ENCODE data around the gene LST1. TPM values are rescaled to one million over a fixed set of nuclear protein-coding genes. Genes with fewer than 3 reads are reported as not detected.
A peak's percentile ranks its signal among the peaks of the same experiment; 100 is the strongest.
"Not testable (repeated sequence)": the region's sequence is repeated elsewhere in the genome, so short reads cannot be mapped to it uniquely, and the experiment has no call there.

The LST1 gene
- total RNA-seq, 1 donor from 2014 or later, result 127 TPM

DNA sequence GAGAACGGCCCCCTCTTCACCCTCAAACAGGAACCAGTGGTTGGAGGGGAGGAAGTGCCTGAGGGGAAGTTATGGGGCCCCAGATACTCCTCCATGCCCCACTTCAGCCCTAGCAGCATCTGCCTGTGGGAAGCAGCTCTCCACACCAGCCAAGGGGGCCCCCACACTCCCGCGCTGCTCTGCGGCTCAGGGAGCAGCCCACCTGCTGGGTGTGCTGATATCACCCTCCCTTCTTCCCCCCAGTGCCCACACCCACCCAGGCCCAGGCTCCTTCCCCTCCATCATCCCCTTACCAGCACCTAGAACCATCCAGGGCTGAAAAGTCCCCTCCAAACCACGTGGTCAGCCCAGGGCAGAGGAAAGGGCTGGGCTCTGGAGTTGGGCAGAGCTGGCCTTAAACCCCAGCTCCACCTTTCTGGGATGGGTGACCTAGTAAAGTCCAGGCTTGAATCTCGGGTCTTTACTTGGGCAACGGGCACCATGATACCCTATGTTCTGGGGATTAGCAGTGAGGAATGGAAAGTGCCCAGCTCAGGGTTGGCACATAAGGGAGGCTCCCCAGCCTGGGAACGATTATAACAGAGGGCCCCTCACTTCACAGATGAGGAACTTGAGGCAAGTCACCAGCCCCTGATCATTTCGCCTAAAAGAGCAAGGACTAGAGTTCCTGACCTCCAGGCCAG, 663 bp downstream of the LST1 start:
- Histone ChIP-seq H3K9me3 (no peaks in the 10 kb centered on the region), H3K27me3 (ENCODE audit: low read depth) (no peaks in the 10 kb centered on the region), H3K4me3 (peak overlapping the region; percentile 44), H3K4me1 (peaks cover 37% of the 10 kb centered on the region), H3K27ac (peak overlapping the region; percentile 64), H3K36me3 (no peaks in the 10 kb centered on the region)
- intact Hi-C loops (cut with DNase I), result no loop called here
- no peak for DNase-seq
- TF ChIP-seq, protein P1, sequence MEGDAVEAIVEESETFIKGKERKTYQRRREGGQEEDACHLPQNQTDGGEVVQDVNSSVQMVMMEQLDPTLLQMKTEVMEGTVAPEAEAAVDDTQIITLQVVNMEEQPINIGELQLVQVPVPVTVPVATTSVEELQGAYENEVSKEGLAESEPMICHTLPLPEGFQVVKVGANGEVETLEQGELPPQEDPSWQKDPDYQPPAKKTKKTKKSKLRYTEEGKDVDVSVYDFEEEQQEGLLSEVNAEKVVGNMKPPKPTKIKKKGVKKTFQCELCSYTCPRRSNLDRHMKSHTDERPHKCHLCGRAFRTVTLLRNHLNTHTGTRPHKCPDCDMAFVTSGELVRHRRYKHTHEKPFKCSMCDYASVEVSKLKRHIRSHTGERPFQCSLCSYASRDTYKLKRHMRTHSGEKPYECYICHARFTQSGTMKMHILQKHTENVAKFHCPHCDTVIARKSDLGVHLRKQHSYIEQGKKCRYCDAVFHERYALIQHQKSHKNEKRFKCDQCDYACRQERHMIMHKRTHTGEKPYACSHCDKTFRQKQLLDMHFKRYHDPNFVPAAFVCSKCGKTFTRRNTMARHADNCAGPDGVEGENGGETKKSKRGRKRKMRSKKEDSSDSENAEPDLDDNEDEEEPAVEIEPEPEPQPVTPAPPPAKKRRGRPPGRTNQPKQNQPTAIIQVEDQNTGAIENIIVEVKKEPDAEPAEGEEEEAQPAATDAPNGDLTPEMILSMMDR (IDR thresholded peaks at IDR 0.05), result no peak
- peak; percentile 77 to 82 for ATAC-seq

DNA sequence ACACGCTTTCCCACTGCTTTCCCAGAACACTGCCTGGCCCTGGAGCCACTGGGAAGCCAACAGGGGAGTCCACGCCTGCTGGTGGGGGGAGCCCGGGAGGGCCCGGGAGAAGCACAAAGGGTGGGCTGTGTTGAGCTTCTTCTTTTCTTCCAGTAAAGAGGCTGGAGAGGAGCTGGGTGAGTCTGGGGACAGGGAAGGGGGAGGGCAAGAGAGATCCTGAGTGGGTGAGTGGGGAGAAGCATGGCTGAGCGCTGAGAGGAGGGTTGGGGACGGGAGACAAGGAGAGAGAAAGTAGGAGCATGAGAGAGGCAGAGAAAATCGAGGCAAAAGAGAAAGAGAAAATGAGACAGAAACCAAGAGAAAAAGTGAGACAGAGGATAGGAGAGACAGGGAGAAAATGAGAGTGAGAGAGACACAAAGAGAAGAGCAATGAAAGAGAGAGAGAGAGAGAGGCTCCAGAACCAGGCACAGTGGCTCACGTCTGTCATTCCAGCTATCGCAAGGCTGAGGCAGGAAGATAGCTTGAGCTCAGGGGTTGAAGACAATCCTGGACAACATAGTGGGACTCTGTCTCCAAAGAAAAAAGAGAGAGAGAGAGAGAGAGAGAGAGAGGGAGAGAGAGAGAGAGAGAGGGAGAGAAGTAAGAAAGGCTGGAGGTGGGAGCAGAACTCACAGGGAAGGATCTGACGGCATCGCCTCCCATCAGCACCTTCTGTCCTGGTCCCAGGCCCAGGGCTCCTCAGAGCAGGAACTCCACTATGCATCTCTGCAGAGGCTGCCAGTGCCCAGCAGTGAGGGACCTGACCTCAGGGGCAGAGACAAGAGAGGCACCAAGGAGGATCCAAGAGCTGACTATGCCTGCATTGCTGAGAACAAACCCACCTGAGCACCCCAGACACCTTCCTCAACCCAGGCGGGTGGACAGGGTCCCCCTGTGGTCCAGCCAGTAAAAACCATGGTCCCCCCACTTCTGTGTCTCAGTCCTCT, 2.0 kb downstream of the LST1 start:
- peak overlapping the region; percentile 44 for H3K4me3 ChIP-seq
- H3K36me3 ChIP-seq, result no peaks in the 10 kb centered on the region
- peak overlapping the region; percentile 64 for H3K27ac ChIP-seq
- TF ChIP-seq, protein P1 (IDR thresholded peaks at IDR 0.05), result no peak
- DNase-seq (no peak), ATAC-seq (no peak)
- H3K27me3 ChIP-seq (ENCODE audit: low read depth), result no peaks in the 10 kb centered on the region
- H3K4me1 ChIP-seq, result peaks cover 23% of the 10 kb centered on the region
- H3K9me3 ChIP-seq, result no peaks in the 10 kb centered on the region
- intact Hi-C loops (cut with DNase I), result no loop called here

DNA sequence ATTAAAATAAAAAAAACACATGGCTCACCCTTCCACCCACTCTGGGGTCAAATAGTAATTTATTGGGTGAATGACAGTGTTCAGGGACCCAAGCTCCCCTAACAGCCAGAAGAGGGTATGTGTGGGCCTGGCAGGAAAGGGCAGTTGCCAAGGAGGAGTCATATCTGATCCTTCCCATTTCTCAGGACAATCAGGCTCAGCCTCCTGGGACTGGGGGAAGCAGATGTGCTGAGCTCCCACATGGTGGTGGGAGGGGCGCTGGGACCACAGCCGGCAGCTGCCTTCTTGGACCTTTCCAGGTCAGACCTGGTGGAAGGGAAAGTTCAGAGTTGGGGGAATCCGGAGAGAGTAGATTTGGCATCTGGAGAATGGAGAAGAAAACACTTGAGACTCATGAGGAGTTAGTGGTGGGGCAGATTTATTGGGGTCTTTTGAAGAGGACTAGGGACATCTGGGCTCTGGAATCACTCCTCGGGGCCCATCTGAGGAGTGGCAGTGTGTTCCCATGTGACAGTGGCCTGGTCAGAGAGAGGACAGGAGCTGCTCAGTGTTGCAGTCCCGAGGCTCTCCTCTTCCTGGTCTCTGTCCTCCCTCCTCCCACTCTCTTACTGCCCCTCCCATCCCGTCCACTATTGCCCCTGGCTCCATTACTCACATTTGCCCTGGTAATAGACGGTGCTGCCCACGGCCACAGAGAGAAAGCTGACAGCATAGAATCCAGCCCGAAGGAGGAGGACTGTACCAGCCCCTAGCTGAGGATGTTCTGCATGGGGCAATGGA, 3.0 kb downstream of the LST1 start:
- no peak overlapping the region for H3K4me3 ChIP-seq
- DNase-seq, result no peak

DNA sequence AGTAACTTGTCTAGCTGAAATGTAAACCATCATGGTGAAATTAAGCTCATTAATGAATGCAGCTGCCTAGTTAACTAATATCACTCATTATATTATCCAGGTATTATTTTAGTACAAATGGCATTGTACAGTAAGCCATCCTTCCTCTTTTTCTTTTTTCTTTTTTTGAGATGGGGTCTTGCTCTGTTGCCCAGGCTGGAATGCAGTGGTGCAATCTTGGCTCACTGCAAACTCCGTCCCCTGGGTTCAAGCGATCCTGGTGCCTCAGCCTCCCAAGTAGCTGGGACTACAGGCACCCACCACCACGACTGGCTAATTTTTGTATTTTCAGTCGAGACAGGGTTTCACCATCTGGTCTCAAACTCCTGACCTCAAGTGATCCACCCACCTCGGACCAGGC, 4.6 kb downstream of the LST1 start:
- H3K9me3 ChIP-seq; H3K4me1 ChIP-seq; DNase-seq; ATAC-seq; H3K4me3 ChIP-seq; H3K36me3 ChIP-seq; H3K27ac ChIP-seq; H3K27me3 ChIP-seq (ENCODE audit: low read depth): not testable (repeated sequence)
- intact Hi-C loops (cut with DNase I), result loop anchor here (10.0 kb wide), 1 partner anchor 46 kb away; the partner anchor contains the start of genes ATP6V1G2, DDX39B and NFKBIL1

More for the DNA sequence above, 3.0 kb downstream of the LST1 start:
- Histone ChIP-seq H3K27ac (no peak overlapping the region), H3K27me3 (ENCODE audit: low read depth) (no peaks in the 10 kb centered on the region), H3K9me3 (no peaks in the 10 kb centered on the region), H3K4me1 (peaks cover 22% of the 10 kb centered on the region), H3K36me3 (no peaks in the 10 kb centered on the region)
- intact Hi-C loops (cut with DNase I), result no loop called here
- ATAC-seq, result no peak
- TF ChIP-seq, protein P1 (IDR thresholded peaks at IDR 0.05), result no peak

DNA sequence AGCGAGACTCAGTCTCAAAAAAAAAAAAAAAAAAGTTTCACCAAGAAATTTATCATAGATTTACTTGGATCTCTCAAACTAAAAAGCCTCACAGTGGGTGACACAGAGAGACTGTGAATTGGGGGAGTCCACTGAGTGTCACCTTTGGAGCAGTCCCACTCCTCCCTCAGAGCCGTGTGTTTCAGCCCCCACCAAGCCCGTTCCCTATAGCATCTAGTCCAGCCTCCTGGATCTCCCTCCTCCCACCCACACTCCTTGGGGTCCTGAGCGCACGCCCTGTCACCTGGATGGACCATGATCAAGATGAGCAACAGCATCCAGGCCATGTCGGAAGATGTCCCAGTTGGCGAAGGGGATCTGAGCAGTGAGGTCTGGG, 6.3 kb downstream of the LST1 start:
- Histone ChIP-seq H3K4me1 (no peaks in the 10 kb centered on the region), H3K27ac (no peak overlapping the region), H3K27me3 (ENCODE audit: low read depth) (no peaks in the 10 kb centered on the region), H3K9me3 (no peaks in the 10 kb centered on the region), H3K4me3 (no peak overlapping the region), H3K36me3 (no peaks in the 10 kb centered on the region)
- intact Hi-C loops (cut with DNase I), result loop anchor here (10.0 kb wide), 1 partner anchor 48 kb away; the partner anchor contains the start of genes ATP6V1G2, DDX39B and NFKBIL1
- TF ChIP-seq, protein P1 (IDR thresholded peaks at IDR 0.05), result no peak
- DNase-seq (no peak), ATAC-seq (no peak)

Data from lower lobe of right lung (tissue), 2 donors.